NCI-H526 treated with DMSO at 0.1 percent for 48 hours (cell line): Measurements from ENCODE around the gene ATOH8.
"Not testable (repeated sequence)": the region's sequence is repeated elsewhere in the genome, so short reads cannot be mapped to it uniquely, and the experiment has no call there.

Source experiments
- DNase-seq: peaks from one replicate; lab custom pipeline; 2025; lab: John Stamatoyannopoulos, UW

ATOH8 gene, protein sequence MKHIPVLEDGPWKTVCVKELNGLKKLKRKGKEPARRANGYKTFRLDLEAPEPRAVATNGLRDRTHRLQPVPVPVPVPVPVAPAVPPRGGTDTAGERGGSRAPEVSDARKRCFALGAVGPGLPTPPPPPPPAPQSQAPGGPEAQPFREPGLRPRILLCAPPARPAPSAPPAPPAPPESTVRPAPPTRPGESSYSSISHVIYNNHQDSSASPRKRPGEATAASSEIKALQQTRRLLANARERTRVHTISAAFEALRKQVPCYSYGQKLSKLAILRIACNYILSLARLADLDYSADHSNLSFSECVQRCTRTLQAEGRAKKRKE

DNA sequence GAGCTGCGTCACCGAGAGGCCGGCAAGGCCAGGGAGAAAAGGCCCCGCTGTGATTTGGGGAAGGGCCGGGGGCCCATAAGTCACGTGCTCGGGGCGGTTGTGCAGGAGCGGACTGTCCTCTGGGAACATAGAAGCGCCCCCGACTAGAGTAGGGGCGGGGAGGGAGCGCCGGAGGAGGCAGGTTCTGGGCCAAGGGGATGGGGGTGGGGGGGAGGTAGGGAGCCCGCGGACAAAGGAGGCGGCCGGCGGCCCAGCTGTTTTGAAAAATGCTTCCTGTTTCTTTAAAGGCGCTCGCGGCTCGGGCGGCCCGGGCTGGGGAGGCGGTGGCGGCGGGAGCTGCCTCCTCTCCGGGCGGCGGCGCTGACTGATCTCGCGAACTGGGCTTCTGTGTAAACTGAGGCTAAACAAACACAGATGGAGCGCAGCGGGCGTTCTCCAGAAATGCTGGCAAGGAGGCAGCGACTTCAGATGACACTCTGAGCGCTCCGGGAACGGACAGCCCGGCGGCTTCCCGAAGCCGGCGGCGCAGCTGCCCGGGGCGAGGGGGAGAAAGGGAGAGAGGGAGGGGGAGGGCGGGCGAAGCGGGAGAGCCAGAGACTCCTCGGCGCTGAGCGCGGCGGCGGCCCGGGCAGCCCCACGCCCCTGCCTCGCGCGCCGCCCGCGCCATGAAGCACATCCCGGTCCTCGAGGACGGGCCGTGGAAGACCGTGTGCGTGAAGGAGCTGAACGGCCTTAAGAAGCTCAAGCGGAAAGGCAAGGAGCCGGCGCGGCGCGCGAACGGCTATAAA is at the start of gene ATOH8:
Gene ATOH8, plus strand, starts transcription at position 467 of the 788 bp plus-strand sequence. Its CDS starts 199 bp downstream, at position 666.
- DNase-seq = no peak

DNA sequence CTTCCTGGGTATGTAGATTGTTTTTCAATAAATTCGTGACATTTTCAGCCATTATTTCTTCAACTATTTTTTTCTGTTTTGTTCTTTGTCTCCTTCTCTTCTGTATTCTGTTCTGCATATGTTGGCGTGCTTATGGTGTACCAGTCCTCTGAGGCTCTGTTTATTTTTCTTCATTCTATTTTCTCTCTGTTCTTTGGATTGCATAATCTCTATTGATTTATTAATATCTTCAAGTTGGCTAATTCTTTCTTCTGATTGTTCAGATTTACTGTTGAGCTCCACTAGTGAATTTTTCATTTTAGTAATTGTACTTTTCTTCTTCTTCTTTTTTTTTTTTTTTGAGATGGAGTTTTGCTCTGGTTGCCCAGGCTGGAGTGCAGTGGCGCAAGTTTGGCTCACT is 49.8 kb upstream of the ATOH8 start:
- DNase-seq = no peak

DNA sequence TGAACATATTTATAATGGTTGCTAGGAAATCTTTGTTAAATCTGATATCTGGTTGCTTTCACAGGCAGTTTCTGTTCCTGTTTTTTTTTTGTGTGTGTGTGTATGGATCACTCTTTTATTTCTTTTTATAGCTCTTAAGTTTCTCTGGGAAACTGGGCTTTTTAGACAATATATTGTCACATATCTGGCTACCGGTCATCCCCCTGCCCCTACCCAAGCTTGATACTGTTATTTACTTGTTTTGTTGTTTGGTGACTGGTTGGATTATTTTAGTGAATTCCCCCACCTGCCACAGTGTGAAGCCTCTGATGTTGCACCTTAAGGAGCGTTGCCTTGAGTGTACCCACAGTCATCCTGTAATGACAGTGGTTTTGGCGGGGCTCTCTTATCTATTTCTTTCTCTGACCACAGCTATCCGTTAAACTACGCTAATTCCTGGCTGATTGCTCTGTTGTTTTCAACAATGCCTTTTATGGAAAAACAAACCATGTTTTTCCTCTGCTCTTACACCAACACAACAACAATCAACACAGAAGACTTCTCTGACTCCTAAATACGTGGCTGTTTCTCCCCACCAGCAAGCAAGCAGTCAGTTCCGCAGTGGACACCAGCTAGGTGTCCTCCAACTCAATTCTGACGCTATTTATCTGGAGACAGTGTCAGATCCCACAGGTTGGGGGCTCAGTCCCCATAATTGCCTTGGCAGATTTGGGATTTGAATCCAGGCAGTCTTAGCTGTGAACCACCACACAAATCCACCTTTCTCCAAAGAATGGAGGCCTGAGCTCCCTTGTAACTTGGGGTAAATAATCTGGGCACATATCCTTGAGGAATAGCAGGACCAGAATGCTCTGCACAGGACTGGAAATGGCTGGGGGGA is 48.8 kb upstream of the ATOH8 start:
- no peak for DNase-seq

DNA sequence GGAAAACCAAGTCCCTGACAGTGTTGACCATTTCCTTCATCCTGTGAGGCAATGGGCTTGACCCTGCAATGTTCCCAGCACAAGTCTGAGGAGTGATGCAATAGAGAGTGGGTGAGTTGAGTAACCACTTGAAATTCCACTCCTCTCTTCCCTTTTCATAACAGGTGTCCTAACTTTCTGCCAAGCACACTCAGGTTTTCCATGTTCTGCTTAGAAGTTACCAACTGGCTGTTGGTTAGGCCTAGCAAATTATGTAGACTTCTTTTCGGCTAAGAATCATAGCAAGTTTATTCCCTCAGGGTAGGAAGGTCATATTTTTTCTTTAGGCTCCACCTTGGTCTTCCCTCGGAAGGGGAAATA is 48.1 kb upstream of the ATOH8 start:
- no peak for DNase-seq

DNA sequence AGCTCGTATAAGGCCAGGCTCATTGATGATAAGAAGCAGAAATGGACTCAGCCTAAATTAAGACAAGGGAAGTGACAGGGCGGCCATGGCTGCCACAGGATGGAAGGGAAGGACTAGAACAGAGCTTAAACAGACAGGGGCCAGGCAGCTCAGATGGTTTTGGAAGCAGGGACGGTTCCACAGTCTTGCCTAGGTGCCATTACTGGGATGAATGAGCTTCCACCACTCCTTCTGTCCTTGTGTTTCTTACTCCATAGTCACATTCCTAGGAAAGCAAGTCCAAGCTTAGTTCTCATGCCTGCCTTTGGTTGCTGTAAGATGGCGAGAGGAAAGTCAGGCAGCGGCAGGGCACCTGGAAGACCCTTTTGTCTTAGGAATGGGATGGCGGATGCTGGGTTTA is 47.7 kb upstream of the ATOH8 start:
- no peak for DNase-seq

DNA sequence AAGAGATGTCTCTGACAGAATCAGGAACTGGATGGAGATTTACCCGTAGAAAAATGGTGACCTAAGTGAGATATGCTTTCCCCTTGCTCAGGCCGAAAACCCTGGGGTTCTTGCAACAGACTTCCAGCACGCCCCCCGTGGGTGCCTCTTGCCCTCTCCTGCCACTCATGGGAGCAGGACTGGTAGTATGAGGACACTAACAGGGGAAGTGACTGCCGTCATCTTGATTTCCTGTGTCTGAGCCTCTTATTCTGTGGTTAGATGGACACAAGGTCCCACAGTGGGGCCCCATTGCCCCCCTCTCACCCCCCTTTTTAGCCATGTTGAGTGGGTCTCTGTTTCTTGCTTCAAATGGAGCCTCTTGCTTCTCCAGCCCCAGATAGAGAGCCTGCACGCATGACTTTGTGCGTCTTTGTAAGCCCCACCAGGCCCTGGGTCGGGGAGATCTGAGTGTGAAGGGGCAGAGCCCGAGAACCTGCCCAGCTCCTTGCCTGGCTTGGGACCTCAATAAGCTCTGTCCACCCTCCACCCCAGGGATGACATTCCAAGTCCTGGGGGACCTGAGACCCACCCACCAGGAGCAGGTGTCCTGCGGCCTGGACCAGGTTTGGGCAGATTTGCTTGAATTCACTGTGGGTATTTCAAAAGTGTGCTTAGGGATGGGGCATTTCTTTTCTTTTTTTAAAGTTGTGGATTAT is 47.0 kb upstream of the ATOH8 start:
- DNase-seq = no peak

DNA sequence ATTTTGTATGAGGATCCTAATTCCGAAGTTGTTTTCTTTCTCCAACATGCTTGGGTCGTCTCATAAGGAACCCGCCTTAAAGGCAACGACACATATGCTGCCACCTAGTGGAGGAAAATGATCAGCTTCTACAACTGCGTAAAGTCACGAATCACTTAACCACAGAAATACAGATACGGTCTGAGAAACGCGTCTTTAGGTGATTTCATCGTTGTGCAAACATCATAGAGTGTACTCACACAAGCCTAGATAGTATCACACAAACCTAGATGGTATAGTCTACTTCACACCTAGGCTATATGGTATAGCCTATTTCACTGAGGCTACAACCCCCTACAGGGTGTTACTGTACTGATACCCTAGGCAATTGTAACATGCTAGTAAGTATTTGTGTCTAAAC is 46.5 kb upstream of the ATOH8 start:
- peak; percentile 58 for DNase-seq

DNA sequence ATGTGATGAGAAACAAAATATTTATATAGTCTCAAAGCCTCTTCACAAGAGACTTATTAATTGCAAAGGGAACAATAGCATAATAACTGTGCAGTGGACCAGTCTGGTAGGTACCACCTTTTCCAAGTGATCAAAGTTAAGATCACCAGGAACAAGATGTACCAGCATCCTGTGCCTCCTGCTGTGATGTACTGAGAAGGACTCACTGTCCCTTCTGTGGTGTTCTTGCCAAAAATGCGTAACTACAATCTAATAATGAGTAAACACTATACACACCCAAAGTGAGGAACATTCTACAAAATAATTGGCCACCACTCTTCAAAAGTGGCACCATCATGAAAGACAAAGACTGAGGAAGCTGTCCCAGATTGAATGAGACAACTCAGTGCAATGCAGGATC is 45.1 kb upstream of the ATOH8 start:
- no peak for DNase-seq

DNA sequence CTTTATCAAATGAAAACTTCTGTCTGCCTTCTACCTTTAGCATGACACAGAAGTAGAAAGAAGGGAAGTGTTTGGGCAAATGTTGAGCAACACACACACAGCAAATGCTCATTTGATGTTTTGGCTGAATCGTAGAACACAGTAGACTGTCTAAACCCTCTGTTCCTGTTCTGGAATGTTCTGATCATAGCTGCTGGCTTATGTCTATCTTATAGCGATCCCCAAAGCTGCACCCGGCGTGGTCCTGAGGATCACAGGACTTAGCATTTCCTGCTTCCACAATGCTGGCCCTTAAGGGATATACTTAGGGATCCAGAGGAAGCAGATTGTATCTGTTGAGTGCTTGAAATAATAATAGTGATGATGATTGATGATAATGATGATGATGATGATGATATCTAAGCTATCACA is 44.4 kb upstream of the ATOH8 start:
- no peak for DNase-seq

DNA sequence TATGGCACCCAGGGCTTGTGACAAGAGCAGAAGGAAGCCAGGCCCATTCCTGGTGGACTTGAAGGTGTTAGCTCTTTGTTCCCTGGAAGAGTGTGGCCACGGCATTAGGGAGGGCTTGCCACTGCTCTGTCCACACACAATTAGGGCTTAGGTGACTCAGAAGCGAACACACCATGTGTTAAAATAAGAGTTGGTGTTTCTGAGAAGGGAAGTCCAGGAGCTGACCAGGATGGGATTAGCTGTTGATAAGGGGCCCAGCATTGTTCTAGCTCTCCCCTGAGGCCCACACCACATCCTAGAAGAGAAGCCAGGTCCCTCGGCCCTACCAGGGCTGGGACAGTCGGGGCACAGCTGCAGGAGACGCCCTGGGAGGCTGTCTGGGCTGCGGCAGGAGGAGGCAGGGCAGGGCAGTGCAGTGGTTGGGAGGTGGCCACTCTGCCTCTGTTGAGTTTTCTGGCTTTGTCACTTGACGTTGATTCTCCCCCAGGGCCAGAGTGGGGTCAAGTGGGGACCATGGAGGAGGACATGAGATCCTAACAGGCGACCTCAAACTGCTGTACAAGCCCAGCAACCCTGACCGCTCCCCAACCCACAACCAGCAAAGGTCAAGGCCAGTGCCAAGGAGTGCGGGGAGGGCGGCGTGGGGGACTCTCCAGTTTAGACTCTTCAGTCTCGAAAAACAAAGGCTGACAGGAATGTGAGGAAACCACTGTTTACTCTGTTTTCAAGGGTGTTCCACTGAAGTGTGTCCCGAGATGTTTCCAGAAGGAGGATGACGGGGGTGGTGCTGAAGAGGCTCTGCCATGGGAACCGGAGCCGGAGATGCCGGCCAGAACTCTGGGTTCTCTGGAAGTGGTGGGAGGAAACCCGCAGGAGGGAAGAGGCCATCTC is 42.9 kb upstream of the ATOH8 start:
- DNase-seq = no peak

DNA sequence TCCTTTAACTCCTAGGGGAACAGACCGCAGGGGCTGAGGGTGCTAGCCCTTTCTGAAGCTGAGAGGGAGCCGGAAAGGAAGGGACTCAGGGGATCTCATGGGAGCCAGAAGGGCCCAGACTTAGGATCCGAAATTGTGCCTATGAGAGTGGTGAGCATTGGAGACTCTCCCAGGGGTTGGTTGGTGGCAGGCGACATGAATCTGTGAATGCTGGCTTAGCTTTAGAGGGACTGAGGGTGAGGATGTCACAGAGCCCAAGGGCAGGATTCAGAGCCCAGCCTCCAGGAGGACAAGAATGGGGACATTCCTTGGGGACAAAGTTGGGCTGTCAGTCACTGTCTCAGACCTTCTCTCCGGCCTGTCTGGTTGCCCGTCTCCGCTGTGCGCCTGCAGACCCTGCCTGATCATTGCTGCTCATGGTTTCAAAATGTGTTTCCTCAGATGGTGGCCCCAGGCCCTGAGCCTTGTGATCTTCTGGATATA is 42.2 kb upstream of the ATOH8 start:
- no peak for DNase-seq

DNA sequence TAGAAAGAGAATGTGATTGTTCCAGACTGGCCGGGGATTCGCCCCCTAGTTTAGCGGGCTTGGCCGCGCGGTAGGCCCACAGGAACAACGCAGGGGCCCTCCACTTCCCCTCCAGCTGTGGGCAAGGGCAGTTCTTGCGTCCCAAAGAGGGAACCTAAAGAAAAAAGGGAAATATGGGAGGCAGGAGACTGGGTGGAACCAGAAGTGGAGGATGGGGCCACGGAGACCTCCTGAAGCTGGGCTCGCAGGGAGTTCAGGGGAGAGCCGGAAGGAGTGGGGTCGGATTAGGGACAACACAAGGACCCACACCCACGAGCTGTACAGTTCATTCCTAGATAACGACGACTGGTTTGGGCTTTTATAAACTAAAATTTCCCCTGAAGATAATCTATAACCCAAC is 41.5 kb upstream of the ATOH8 start:
- no peak for DNase-seq

DNA sequence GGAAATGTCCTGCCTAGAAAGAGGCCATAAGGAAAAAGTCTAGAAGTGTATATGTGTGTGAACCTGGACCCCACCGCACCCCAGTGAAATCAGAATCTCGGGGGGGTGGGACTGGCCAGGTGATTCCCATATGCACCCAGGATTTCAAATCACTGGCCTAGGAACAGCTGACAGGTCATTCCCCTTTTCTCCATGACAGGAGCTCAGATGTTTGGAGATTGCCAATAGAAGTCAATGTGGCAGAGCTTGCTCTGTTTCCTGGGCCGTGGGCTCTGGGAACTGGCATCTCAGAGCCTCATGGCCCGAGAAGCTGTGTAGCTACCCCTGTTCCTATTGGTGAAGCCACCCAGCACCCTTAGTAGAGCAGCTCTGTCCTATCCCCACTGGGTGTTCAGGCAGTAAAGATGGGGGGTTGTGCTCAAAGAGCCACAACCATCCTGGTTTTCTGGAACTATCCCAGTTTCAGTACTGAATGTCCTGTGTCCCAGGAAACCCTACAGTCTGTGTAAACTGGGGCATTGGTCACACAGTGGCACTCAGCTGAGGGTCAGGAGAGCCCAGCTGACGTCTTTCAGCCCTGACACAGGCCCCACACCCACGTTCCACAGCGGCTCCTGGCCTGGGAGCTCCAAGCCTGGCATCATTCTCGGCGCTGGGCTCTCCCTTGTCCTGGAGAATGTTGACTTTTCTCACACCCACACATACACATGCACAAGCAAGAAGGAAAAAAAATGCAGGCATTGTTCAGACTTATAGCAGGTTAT is 40.8 kb upstream of the ATOH8 start:
- DNase-seq = no peak

DNA sequence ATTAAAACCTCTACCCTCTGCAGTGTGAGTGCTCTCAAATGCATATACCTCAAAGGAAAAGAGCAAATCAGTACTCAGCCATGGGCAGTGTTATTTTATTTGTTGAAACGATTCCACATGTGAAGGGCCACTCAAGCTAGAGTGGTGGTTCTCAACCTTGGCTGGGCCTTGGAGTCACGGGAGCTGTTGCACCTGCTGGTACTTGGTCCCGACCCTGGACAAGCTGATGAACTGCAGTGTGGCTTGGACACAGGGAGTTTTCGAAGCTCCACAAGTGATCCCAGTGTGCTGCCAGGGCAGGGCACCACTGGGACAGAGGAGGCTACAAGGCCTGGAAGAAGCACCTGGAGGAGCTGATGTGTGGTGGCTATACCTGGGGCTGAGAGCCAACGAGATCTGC is 40.0 kb upstream of the ATOH8 start:
- no peak for DNase-seq

DNA sequence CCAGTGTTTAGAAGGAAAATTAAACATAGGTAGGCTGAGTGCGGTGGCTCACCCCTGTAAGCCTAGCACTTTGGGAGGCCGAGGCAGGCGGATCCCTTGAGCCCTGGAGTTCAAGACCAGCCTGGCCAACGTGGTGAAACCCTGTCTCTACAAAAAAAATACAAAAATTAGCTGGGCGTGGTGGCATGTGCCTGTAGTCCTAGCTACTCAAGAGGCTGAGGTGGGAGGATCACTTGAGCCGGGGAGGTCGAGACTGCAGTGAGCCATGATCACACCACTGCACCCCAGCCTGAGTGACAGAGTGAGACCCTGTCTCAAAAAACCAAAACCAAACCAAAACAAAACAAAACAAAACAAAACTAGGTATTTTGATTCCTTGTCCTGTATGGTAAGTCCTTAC is 39.4 kb upstream of the ATOH8 start:
- DNase-seq = not testable (repeated sequence)

DNA sequence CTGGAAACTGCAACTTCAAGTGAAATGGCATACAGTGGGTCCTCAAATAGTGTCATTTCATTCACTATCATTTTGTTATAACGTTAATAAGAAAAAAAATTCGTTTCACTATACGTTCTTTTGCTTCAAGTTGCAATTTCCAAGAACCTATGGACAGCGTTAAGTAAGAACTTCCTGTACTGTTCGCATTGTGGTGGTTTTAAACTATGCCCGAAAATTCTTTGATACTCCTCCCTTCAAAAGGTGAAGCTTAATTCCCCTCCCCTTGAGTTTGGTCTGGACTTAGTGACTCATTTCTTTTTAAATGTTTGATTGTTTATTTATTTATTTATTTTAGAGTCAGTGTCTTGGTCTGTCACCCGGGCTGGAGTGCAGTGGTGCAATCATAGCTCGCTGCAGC is 39.0 kb upstream of the ATOH8 start:
- DNase-seq = no peak

DNA sequence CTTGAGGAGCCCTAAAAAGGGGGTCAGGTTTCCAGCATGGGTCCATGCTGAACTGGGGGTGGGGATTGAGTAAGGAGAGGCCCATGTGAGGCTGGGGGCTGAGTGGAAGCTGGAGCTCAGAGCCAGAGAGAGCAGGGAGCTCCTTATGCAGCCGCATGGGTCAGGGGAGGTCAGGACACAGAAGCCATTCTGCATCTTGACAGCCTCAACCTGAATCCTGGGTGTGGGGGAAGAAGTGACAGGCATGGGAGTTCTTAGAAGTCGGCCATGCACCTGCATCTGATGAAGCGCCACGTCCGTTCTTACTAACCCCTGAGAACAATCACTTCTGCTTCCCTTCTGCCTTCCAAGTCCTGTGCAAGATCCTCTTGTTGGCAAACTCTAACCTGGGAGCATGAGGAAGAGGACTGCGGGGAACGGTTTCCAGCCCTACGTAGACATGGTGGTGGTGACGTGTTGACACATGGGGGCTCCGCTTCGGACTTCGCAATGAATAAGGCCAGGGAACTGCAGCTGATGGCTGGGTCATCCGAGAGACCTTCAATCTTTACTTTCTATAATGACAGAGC is 37.4 kb upstream of the ATOH8 start:
- DNase-seq = no peak

DNA sequence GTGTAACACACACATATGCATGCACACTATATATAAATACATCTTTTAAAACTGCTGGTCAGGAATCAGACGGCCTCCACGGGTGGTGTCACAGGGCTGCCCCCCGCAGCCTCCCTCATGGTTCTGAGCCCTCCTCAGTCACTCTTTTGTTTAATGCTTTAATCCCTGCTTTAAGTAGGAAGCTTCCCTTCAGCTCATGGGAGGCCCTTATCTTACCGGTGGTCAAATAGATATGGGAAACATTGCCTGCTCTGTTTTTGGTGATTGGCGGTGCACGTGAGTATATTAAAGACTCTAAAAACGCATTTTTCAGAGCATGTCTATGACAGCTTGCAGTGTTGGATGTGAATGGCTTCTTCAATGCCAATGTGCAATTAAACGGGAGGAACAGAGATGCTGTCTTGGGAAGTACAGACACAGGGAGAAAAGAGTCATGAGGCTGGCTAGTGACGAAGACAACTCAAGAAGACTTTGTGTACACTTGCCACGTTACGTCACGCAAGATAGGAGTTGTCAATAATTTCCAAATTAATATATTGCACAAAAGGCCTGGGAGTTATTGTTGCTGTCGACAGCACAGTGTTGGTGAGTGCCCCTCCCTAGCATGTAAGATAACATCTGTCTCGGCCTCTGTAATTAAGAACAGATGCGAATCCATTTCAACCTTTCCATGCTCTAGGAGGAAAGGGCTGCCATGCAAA is 36.3 kb upstream of the ATOH8 start:
- DNase-seq = no peak

DNA sequence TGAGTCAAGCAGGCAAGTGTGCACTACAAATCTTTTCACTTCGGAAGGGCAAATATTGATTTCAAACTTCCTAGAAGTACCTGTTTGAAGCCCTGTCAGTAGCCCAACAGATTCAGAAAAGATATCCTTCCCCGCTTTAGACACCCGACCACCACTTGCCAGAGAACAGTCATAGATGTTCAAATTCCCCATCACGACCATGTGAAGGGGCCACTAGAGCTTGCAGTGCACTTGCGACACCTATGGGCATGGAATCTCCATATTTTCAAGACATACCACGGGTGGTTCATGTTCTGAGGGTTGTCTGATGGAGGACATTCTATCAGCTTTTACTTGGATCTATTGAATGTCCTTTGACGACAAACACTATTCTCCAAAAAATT is 35.8 kb upstream of the ATOH8 start:
- no peak for DNase-seq
